ENCODE results near the gene VSIR. TPM values are rescaled to one million over a fixed set of nuclear protein-coding genes. Genes with fewer than 3 reads are reported as not detected.

The VSIR gene
- total and polyA plus RNA-seq, 9 of the 15 experiments (the other 6 are each of a cell fraction or from before 2014, with no cell fraction given) = 0.14 to 20.5 (median 9.3) TPM

- no TSS peak for BruUV-seq (replicated peaks)
- TF ChIP-seq PTBP1 (IDR thresholded peaks at IDR 0.05; ENCODE audit: low read depth, low read length) = no peak
- TF ChIP-seq ZNF584 (CRISPR knock-in tag; IDR thresholded peaks at IDR 0.05; ENCODE audit: low read depth) = no peak
- no peak for TF ChIP-seq RBM25 (IDR thresholded peaks at IDR 0.05; ENCODE audit: low read depth, low read length, severe bottlenecking)
- no peak for TF ChIP-seq SREBF2 (CRISPR knock-in tag; IDR thresholded peaks at IDR 0.05)
- no peak for TF ChIP-seq ZBTB26 (CRISPR knock-in tag; IDR thresholded peaks at IDR 0.05)
- no peak for TF ChIP-seq NONO (IDR thresholded peaks at IDR 0.05; ENCODE audit: low read depth in 2 of 2, low read length in 1 of 2)
- no peak for TF ChIP-seq ZNF174 (CRISPR knock-in tag; IDR thresholded peaks at IDR 0.05)
- WGBS (ENCODE audit: insufficient coverage, low coverage, missing lambda C conversion rate) = 46% methylated on average over 15 of the region's 20 CpGs
Observed at GRCh38 chr10:71715860-71716259, 57.5 kb downstream of the VSIR start.

More at GRCh38 chr10:71715860-71716259, 57.5 kb downstream of the VSIR start:
- ATAC-seq (no peak), FAIRE-seq (no peak), DNase-seq (ENCODE audit: extremely low read depth in 1 of 4, low spot score in 3 of 4) (no peak)
- Histone ChIP-seq H2AFZ (ENCODE audit: low read depth, low read length) (no peak overlapping the region), H3K9me1 (ENCODE audit: control insufficient read depth, insufficient read depth, low read length) (no peaks in the 10 kb centered on the region), H3K4me1 (replicated peaks in 1 of 2; ENCODE audit: control insufficient read depth in 2 of 2, insufficient read depth in 2 of 2, low read length in 2 of 2) (peaks cover 24 to 45% of the 10 kb centered on the region in 2 experiments), H3K27ac (ENCODE audit: extremely low read depth, low read depth, low read length) (no peak overlapping the region), H3K9me3 (replicated peaks; ENCODE audit: control insufficient read depth, insufficient read depth, low read depth, low read length) (no peaks in the 10 kb centered on the region), H4K20me1 (replicated peaks; ENCODE audit: control insufficient read depth, insufficient read depth, low read length) (no peaks in the 10 kb centered on the region), H3K79me2 (ENCODE audit: control insufficient read depth, insufficient read depth, low read length) (no peaks in the 10 kb centered on the region), H3K4me3 (no peak overlapping the region), H3K9ac (ENCODE audit: insufficient read depth in 1 of 2, low read depth in 2 of 2, low read length in 2 of 2) (0 out of 4 replicates have a peak overlapping the region, but pooled peaks of 1 of the 2 experiments have one; percentile 12), H3K4me2 (ENCODE audit: insufficient read depth, low read length) (no peak overlapping the region), H3K27me3 (ENCODE audit: control insufficient read depth in 2 of 2, insufficient read depth in 2 of 2, low read length in 2 of 2) (no peaks in the 10 kb centered on the region), H3K36me3 (ENCODE audit: control insufficient read depth, insufficient read depth, low read length) (no peaks in the 10 kb centered on the region)
- intact Hi-C loops (cut with micrococcal nuclease) (no loop called here), in situ Hi-C loops (cut with MboI) (no loop called here)
- POLR2A ChIA-PET = interaction anchor here (0.7 kb wide), 1 partner anchor 343 kb away, joined by 3 read pairs; no protein-coding TSS in a partner anchor
- CTCF ChIA-PET (ENCODE audit: low intra/inter-chr PET ratio) = no interaction called here
